Dermis microvascular lymphatic vessel endothelial cell (primary cell): Measurements from ENCODE around the gene VMO1. TPM values are rescaled to one million over a fixed set of nuclear protein-coding genes. Genes with fewer than 3 reads are reported as not detected.

Source experiments
- DNase-seq, 2 donors: peaks; one replicate each; pipeline versions ENCODE4 v3.0.0 to v3.0.0-alpha.2; 2010; ENCODE audit warnings: low read depth in 2 of 2
- total RNA-seq: library from RNA; depleted of rRNA; stranded (reverse); fragments of >200 nt; gene quantifications from 2 replicates; pipeline ENCODE4 v1.2.1, GENCODE V29; 2014

VMO1 gene
- total RNA-seq, 1 donor from 2014 or later = 0.39 TPM

DNA sequence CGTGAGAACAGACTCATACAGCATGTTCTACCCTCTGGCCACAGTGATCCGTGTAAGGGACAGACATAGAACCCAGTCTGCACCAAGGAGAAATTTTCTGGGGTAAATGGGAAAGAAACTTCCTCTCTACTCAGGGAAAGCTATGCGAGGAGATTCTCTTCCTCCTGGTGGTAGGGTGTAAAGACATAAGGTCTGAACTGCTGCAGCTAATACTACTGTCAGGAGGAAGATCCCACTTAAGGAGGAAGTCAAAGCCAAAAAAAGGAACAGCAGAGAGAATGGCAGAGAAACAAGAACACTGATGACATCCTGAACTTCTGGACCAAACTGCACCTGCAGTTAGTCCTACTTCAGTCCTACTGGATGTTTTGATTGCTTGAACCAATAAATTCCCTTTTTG is 21.6 kb downstream of the VMO1 start:
- DNase-seq = no peak

DNA sequence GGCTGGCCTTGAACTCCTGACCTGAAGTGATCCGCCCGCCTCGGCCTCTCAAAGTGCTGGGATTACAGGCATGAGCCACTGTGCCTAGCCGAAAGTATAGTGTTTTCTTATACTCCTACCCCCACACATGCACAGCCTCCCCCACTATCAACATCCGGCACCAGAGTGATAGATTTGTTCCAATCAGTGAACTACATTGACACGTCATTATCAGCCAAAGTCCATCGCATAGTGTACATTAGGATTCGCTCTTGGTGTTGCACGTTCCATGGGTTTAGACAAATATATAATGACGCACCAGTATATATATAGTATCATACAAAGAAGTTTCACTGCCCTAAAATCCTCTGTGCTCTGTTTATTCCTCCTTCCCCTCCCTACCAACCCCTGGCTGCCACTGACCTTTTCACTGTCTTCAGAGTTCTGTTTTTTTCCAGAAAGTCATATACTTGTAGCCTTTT is 26.4 kb downstream of the VMO1 start:
- DNase-seq = no peak

DNA sequence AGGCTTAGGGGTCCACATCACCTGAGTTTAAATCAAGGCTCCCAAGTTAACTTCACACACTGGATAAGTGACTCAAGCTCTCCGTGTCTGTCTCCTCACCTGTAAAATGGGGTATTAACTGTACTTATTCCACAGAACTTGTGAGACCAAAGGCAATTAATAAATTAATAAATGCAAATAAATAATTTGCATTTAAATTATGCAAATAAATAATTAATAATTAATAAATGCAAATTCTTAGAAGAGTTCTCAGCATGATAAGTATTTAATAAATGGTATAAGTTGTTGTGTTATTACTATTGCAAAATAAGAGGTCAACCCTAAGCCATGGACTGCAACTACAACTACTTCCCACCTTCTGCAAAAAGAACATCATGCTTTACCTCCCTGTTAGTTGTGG is 32.8 kb downstream of the VMO1 start:
- DNase-seq = no peak

DNA sequence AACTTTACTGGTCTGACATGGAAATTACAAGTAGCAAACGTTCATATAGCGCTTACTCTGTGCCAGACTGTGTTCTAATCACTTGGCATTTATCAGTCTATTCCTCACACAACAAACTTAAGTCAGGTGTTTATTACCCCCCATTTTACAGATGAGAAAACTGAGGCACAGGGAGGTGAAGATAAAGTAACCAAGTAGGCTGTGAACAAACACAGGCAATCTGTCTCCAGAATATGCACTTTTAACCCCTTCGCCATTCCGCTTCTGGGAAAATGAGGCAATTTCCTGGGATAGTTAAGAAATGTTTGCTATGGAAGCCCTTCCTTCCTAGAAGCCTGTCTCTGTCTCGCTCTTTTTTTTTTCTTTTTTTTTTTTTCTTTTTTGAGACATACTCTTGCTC is 34.2 kb downstream of the VMO1 start:
- no peak for DNase-seq

DNA sequence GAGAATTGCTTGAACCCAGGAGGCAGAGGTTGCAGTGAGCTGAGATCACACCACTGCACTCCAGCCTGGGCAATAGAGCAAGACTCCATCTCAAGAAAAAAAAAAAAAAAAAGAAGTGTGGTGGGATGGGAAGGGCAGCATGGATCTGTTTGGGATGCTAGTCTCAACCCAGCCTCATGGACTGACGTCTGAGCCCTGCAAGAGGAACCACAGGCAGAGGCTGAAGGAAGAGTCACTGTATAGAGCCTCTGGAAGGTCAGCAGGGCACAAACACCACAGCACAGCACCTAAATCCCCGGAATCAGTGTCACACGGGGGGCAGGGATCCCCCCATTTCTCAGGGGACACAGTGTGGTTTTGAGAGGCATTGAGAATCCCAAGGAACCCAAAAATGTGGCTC is 35.6 kb downstream of the VMO1 start:
- no peak for DNase-seq

DNA sequence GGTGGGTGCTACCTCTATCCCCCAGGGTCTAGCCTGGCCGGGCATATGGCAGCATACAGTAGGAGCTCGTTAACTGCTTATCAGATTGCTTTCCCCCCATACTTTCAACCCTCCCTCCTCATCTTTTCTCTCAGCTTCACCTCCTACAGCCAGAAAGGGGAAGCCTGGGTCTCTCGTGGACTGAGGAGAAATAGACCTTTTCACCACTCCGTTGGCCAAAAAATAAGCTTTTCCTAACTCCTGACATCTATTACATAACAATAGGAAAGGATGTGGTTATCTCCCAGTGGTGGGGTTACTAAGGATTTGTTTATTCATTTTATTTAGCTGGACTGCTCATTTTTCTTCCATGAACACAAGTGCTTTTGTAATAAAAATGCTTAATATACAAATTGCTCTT is 37.5 kb downstream of the VMO1 start:
- no peak for DNase-seq

DNA sequence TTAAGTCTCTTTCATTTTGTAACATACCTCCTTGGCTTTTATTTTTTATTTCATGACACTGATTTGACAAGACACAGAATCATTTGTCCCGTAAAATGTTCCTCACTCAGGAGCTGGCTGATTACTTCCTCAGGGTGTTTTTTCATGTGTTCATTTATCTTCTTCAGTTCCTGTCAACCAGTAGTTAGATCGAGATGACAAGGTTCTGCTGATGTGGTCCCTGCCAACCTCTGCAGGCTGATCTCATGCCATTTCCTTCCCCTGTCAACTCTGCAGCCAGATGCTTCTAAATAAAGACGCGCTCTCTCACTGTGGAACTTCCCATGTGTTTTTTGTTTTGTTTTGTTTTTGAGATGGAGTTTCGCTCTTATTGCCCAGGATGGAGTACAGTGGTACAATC is 38.3 kb downstream of the VMO1 start:
- peak; percentile 11 to 58 for DNase-seq

DNA sequence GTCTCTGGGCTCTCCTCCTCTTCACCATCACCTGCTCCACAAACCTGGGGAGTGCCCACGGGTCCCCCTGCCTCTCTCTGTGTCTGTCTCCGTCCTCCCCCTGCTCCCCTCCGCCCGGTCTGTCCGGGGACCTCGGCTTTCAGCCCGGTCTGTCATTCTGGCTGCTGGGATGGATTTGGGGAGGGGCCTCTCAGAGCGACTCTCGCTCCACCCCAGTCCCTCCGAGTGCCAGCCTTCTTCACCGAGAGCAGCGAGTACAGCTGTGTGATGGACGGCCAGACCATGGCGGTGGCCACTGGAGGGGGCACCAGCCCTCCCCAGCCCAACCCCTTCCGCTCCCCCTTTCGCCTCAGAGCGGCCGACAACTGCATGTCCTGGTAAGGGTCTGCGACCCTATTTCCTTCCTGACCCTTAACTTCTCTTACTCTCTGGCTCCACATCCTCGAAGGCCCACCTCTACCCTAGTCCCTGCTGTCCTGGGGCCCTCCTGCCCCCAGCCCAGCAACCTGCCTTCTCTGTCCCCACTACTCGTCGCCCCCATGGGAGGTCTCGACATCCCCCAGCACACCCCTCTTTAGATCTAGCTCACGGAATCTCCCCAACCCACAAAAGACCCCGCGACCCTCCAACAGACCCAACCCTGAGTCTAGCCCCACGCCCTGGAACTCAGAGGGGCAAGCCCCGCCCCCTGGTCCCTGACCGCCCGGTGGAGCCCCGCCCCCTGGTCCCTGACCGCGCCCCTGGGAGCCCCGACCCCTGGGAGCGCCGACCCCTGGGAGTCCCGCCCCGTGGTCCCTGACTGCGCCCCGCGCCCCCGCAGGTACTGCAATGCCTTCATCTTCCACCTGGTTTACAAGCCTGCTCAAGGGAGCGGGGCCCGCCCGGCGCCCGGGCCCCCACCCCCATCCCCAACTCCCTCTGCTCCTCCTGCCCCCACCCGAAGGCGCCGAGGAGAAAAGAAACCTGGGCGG is 40.9 kb downstream of the VMO1 start:
- DNase-seq = no peak

DNA sequence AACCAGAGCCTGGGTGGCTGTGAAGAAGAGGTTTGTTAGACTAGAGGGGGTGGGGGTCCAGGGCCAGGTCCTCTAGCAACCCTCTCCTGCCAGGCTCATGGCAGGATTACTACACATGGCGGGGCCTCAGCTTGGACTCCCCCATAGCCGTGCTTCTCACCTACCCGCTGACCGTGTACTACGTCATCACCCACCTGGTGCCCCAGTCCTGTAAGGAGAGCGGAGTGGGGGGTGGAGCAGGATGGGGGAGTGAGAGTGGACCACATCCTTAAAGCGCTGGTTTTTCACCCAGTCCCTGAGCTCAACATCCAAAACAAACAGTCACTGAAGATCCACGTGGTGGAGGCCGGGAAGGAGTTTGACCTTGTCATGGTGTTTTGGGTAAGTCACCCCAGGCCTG is 42.3 kb downstream of the VMO1 start:
- DNase-seq = no peak

DNA sequence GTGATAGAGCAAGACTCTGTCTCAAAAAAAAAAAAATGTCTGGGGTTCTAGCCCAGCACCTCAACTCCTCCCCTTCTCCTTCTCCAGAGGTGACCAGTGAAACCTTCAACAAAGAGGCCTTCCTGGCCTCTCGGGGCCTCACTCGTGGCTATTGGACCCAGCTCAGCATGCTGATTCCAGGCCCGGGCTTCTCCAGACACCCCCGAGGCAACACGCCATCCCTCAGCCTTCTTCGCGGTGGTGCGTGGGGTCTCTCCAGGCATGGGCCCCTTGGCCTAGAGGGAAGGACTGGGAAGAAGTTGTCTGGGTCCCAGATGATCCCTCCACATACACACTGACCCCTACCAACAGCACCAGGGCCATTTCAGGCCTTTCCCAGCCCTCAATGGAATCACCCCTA is 42.9 kb downstream of the VMO1 start:
- DNase-seq = no peak

DNA sequence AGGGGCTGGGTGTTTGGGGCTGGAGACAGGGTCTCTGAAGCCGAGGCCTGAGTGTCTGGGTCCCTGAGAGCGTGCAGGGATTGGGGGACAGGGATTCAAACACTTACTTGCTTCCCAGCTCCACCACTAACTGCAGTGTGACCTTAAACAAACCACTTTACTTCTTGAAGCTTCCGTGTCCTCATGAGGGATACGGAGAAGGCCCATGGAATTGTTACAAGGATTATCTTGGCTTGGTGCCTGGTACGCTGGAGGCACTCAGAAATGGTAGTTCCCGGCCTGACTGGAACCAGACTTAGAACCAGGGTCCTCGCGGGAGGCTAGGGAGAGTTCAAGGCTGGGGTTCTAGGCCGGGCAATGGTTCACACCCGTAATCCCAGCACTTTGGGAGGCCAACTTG is 43.5 kb downstream of the VMO1 start:
- no peak for DNase-seq

DNA sequence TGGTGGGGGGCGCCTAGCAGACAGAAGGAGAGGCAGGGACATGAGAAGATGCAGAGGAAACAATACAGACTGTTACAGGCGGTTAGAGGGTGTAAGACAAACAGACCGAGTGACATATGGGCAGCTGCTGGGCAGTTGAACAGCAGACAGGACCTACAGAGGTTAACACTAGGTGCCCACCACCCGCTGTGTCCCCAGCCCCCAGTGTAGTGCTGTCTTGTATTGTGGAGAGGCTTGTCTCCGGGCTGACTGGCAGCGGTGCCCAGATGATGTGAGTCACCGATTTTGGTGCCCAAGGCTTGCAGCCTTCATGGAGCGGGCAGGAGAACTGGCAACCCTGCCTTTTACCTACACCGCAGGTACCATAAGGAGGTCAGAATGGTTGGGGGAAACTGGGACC is 44.0 kb downstream of the VMO1 start:
- no peak for DNase-seq

DNA sequence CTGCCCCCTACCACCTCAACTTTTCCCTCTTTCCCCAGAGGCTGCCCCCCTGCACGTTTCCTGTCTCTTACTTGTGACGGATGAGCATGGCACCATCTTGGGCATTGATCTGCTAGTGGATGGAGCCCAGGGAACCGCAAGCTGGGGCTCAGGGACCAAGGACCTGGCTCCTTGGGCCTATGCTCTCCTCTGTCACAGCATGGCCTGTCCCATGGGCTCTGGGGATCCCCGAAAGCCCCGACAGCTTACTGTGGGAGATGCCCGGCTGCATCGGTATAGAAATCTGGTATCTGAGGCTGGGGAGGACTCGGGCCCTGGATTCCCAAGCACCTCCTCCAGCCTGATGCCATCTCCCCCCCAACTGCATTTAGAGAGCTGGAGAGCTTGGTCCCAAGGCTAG is 44.6 kb downstream of the VMO1 start:
- no peak for DNase-seq

DNA sequence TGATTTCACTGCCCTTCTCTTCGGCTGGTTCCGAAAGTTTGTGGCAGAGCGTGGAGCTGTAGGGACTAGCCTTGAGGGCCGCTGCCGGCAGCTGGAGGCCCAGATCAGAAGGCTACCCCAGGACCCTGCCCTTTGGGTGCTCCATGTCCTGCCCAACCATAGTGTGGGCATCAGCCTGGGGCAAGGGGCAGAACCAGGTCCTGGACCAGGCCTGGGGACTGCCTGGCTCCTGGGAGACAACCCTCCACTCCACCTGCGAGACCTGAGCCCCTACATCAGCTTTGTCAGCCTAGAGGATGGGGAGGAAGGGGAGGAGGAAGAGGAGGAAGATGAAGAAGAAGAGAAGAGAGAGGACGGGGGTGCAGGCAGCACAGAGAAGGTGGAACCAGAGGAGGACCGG is 45.6 kb downstream of the VMO1 start:
- DNase-seq = no peak

DNA sequence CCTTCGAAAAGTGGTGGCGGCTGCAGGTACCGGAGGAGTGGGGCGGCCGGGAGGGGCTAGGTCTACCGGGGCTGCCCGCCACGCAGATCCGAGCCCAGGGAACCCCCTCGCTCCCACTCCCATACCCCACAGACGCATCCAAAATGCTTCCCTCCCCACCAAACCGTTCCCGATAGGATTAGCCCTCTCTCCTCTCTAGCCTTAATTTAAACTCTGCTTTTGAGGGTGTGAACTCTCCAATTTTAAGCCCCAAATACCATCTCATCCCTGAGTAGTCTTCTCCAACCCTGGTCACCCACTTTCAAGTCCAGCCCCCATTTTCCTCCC is 46.2 kb downstream of the VMO1 start:
- DNase-seq = no peak

DNA sequence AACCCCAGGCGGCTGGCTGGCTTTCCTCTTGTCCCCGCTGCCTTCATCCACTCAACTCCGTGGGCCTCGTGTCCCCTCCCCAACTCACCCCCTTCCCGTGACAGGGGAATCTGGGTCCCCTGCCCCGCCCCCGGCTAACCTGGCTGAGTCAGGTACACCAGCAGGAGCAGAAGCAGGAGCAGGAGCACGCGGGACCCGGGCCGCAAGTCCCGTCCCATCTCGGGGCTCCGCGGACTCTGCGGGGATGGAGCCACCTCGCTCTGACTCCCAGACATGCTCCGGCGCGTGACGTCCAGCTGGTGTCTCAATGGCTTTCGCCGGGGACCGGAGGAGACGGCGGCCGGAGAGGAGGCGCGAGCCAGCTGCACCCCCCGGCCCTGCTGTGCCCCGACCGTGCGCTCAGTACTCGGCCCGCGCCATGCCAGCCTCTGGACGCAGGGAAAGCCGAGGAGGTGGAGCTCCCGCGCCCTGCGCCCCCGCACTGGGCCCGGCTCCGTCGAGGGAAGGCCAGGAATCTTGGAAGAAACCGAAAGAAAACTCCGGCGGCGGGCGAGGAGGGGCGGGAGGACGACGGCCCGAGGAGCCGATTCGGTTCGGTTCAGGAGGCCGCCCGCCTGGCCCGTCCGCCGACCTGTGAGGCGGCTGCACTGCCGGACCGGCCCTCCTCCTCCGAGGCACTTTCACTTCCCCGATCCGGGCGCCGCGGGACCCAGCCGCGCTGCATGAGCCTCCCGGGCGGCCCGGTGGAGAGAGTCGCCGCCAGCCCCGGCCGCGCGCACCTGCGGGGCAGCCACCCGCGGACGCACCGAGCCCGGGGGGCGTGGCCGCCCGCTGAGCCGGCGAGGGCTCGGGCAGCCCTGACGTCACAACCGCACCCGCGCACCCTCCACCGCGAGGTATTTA is 46.8 kb downstream of the VMO1 start, which contains the start of the genes CXCL16 and ZMYND15:
CXCL16 (minus strand) TSS at position 807 of the 903 bp plus-strand sequence; CDS start at position 218, 589 bp downstream.
ZMYND15 (plus strand) TSS at position 712 of the 903 bp plus-strand sequence. CDS start 716 bp downstream, outside the sequence.
- peak in 1 of 2 donors; percentile 29 for DNase-seq

DNA sequence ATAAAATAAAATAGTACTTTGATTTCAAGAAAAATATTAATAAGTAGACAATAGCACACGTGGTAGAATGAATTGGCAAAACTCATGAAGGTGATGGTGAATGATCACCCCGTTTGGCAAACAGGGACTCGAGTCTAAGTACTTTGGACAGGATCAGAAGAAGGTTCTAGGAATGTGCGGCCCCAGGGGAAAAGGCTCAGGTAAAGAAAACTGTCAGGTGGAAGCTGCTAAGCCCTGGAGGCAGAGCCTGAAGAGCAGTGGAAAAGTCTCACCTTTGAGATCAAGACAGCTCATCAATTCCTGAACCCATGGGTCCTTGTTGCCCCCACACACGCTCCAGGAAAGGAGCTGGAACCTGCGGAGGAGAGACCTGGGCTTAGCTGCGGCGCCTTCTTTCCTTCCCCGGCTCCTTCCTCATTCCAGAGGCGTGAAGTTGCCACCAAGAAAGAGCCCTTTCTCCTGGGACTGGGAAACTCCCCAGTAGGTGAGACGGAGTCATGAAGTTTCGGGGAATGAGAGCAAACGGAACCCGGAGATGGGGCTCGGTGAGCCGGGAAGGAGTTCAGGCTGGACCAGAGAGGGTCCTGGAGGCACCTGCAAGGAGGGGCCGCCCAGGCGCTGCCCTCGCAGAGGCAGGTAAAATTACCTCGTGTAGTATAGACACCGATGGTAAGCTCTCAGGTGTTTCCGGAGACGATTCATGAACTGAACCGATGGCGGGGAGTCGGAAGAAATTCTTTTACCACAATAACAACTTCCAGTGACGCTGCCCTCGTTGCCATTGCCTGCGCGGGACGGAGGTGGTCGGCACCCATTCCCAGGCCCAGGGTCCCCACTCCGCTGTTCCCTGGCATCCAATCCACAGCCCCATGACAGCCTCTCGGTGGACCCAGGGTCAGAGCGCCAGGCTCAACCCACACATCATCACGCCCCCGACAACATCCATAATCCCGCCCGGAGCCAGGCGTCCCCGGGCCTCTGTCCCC is 47.7 kb downstream of the VMO1 start:
- no peak for DNase-seq

DNA sequence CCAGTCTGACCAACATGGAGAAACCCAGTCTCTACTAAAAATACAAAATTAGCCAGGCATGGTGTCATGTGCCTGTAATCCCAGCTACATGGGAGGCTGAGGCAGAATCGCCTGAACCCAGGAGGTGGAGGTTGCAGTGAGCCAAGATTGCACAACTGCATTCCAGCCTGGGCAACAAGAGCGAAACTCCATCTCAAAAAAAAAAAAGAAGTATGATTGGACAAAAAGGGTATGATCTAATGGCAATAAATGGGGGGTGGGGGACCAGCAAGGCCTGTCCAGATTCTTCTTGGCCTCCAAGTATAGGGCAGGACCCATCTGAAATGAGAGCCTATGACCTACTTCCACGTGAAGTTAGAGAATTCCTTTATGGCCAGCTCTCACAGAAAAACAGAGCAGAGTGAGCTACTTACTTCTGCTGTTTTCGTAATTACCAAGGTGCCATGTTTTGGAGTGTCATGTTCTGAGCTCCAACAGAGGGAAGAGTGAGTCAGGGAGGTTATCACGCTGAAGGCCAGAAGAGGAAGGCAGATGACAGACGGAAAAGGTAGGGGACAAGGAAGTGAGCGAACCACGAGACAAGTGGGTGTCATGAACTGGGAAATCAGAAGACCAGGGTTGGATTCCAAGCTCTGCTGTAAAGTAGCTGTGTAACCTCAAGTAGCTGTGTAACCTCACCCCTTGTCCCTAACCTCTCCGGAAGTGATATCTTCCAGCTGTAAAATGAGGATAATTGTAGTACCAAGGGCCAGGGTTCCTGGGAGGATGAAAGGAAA is 50.1 kb downstream of the VMO1 start:
- peak in 1 of 2 donors; percentile 43 for DNase-seq
